Prostate gland (tissue), 2 donors: Measurements from ENCODE around the gene TMEM82. TPM values are rescaled to one million over a fixed set of nuclear protein-coding genes. Genes with fewer than 3 reads are reported as not detected.
"Not testable (repeated sequence)": the region's sequence is repeated elsewhere in the genome, so short reads cannot be mapped to it uniquely, and the experiment has no call there.

Experiments used
- DNase-seq: peaks from one replicate; pipeline ENCODE4 v3.0.0-alpha.2; 2019; ENCODE audit warnings: low spot score
- H3K27ac ChIP-seq, 2 donors: fragments of 200-600 bp; sonication (generic); 2 replicates each; pipeline ENCODE4 v1.5.1; 2017 to 2019
- H3K27me3 ChIP-seq: fragments of 200-600 bp; sonication (generic); replicated peaks from 2 replicates; pipeline ENCODE4 v1.5.1; 2019; ENCODE audit not compliant: insufficient read depth
- H3K36me3 ChIP-seq, 2 donors: fragments of 200-600 bp; sonication (generic); 1 replicate in 1 of 2; 2 replicates in 1 of 2; pipeline versions ENCODE4 v1.5.1 to v1.8.1; 2017 to 2019
- H3K4me1 ChIP-seq: fragments of 200-600 bp; sonication (generic); replicated peaks from 2 replicates; pipeline ENCODE4 v1.5.1; 2019
- H3K4me3 ChIP-seq, 2 donors: fragments of 200-600 bp; sonication (generic); 2 replicates each; pipeline ENCODE4 v1.5.1; 2017 to 2019
- H3K9me3 ChIP-seq: fragments of 200-600 bp; sonication (generic); 2 replicates; pipeline ENCODE4 v1.5.1; 2017
- POLR2A ChIP-seq: fragments of 450-650 bp; IDR thresholded peaks from one replicate; pipeline ENCODE4 v1.6.1; 2016; ENCODE audit warnings: antibody characterized with exemption, mild to moderate bottlenecking
- POLR2AphosphoS5 ChIP-seq: sonication (generic); formaldehyde crosslinking; IDR thresholded peaks from one replicate; pipeline ENCODE4 v1.6.1; 2017; ENCODE audit warnings: antibody characterized with exemption
- WGBS: methylation state at CpG from one replicate; pipeline ENCODE4 v1.1.5; 2018; 5-methylcytosine and 5-hydroxymethylcytosine counted together
- intact Hi-C: fragments of 100-400 bp; cut with DNase I; formaldehyde crosslinking; loops from one replicate; pipeline ENCODE4 v1.14.2; 2022
- total RNA-seq, 2 donors: library from RNA; depleted of rRNA; stranded (reverse); fragments of >200 nt; gene quantifications; one replicate each; pipeline ENCODE4 v1.1.0, GENCODE V29; 2016
- TF ChIP-seq, protein P1 (sequence below), 4 experiments: fragments of 200-600 bp in 2 of 4; fragments of 450-650 bp in 2 of 4; sonication (generic) in 2 of 4; IDR thresholded peaks; 1 replicate in 3 of 4; 2 replicates in 1 of 4; pipeline ENCODE4 v1.5.1; 2016 to 2019; ENCODE audit warnings: antibody characterized with exemption in 4 of 4, mild to moderate bottlenecking in 2 of 4, moderate library complexity in 2 of 4

The TMEM82 gene
- not detected for total RNA-seq

DNA sequence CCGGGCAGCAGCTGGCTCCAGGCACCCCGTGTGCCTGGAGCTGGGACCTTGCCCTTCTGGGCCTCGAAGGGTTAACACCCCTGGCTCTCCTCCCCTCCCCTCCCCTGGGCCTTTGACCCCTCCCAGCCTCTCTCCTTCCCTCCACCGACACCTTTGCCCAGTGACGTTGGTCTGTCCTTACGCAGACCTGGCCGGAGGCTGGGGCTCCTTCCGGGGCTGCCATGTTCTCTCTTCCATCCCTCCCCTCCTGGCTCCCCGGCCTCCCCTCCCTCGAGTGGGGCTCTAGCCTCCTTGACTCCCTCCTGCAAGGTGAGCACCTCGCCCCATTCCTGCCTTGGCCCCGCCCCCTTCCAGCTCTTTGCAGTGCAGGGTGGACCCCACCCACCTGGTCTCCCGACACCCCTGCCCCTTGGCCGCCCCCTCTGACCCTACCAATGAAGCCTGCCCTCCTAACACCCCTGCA lies at the start of gene TMEM82:
Gene TMEM82, plus strand, starts transcription at position 161 of the 463 bp plus-strand sequence. Its CDS starts 61 bp downstream, at position 222.
- H3K36me3 ChIP-seq = no peaks in the 10 kb centered on the region
- H3K4me1 ChIP-seq = no peaks in the 10 kb centered on the region
- H3K4me3 ChIP-seq = no peak within 1 kb of the TSS
- 43% methylated on average over 14 of the region's 14 CpGs for WGBS
- H3K27ac ChIP-seq = no peak within 1 kb of the TSS
- intact Hi-C loops = loop anchor here (5.0 kb wide), 1 partner anchor 145 kb away; no protein-coding TSS in a partner anchor
- no peaks in the 10 kb centered on the region for H3K9me3 ChIP-seq
- no peaks in the 10 kb centered on the region for H3K27me3 ChIP-seq
- DNase-seq = no peak
- TF ChIP-seq POLR2A = no peak
- TF ChIP-seq, protein P1, sequence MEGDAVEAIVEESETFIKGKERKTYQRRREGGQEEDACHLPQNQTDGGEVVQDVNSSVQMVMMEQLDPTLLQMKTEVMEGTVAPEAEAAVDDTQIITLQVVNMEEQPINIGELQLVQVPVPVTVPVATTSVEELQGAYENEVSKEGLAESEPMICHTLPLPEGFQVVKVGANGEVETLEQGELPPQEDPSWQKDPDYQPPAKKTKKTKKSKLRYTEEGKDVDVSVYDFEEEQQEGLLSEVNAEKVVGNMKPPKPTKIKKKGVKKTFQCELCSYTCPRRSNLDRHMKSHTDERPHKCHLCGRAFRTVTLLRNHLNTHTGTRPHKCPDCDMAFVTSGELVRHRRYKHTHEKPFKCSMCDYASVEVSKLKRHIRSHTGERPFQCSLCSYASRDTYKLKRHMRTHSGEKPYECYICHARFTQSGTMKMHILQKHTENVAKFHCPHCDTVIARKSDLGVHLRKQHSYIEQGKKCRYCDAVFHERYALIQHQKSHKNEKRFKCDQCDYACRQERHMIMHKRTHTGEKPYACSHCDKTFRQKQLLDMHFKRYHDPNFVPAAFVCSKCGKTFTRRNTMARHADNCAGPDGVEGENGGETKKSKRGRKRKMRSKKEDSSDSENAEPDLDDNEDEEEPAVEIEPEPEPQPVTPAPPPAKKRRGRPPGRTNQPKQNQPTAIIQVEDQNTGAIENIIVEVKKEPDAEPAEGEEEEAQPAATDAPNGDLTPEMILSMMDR (IDR thresholded peaks at IDR 0.05) = no peak
- no peak for TF ChIP-seq POLR2AphosphoS5

DNA sequence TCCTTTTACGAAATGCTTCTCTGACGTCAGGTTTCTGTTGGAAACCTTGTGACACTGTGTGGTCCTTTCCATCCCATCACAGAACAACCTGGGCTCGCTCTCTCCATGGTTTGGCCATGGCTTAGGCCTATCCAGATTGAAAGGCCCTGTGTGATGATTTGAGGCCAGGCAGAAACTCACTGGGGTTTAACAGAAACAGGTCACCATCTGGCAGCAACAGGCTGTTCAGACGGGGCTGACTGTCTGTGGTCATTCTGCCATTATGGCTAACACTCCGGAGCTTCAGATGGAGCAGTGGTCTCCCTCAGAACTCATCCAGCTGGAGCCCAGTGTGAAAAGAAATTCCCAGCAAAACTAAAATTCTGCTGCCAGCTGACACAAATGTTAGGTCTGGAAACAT lies 48.9 kb upstream of the TMEM82 start:
- Histone ChIP-seq H3K27ac (no peak overlapping the region), H3K4me1 (no peaks in the 10 kb centered on the region), H3K4me3 (no peak overlapping the region), H3K9me3 (no peaks in the 10 kb centered on the region), H3K36me3 (no peaks in the 10 kb centered on the region), H3K27me3 (no peaks in the 10 kb centered on the region)
- WGBS = 91% methylated on average over 5 of the region's 5 CpGs
- TF ChIP-seq, protein P1 (IDR thresholded peaks at IDR 0.05) = no peak
- no peak for TF ChIP-seq POLR2AphosphoS5
- TF ChIP-seq POLR2A = no peak
- intact Hi-C loops = no loop called here
- no peak for DNase-seq

DNA sequence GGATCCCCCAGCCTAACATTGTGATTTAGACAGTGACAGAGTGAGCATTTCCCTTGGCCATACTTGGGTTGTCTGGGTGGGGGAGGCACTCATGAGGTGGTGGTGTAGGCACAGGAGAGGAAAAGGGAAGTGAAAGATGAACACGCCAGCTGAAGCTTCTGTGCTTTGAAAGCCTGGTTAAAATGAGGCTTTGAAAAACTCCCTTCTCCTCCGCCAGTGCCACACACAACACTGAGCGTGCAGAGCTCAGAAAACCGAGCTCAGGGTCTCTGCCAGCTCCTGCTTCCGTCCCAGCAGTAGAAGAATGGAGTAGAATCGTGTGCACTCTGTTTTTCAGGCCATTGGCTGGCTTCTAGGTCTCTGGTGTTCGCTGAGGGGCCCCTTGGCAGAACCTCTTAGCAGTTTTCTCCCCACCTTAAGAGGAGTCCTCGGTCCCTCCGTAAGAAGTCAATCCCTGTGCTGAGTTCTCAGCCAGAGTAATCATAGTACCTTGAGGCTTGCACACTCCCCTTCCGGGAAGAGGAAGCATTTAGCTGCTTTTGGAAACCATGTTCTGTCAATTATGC lies 45.3 kb upstream of the TMEM82 start:
- H3K4me1 ChIP-seq = no peaks in the 10 kb centered on the region
- H3K36me3 ChIP-seq = no peaks in the 10 kb centered on the region
- no peaks in the 10 kb centered on the region for H3K27me3 ChIP-seq
- no peak for DNase-seq
- whole genome bisulfite sequencing = 65% methylated on average over 10 of the region's 10 CpGs
- no peak overlapping the region for H3K4me3 ChIP-seq
- TF ChIP-seq POLR2AphosphoS5 (no peak), POLR2A (no peak)
- TF ChIP-seq, protein P1 (IDR thresholded peaks at IDR 0.05) = no peak
- H3K27ac ChIP-seq = no peak overlapping the region
- intact Hi-C loops = no loop called here
- H3K9me3 ChIP-seq = no peaks in the 10 kb centered on the region

DNA sequence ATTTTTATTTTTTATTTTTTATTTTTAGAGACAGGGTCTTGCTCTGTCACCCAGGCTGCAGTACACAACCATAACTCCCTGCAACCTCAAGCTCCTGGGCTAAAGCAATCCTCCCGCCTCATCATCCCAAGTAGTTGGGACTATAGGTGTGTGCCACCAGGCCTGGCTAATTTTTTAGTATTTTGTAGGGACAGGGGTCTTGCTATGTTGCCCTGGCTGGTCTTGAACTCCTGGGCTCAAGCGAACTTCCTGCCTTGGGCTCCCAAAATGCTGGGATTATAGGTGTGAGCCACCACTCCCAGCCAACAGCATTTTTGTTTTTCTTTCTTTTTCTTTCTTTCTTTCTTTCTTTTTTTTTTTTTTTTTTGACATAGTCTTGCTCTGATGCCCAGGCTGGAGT lies 44.1 kb upstream of the TMEM82 start:
- H3K4me3 ChIP-seq = no peak overlapping the region
- TF ChIP-seq, protein P1 (IDR thresholded peaks at IDR 0.05) = no peak
- TF ChIP-seq POLR2AphosphoS5 (no peak), POLR2A (no peak)
- no peaks in the 10 kb centered on the region for H3K4me1 ChIP-seq
- 93% methylated on average over 2 of the region's 2 CpGs for WGBS
- H3K36me3 ChIP-seq = no peaks in the 10 kb centered on the region
- H3K9me3 ChIP-seq = no peaks in the 10 kb centered on the region
- no peak overlapping the region for H3K27ac ChIP-seq
- H3K27me3 ChIP-seq = no peaks in the 10 kb centered on the region
- DNase-seq = no peak
- intact Hi-C loops = no loop called here

DNA sequence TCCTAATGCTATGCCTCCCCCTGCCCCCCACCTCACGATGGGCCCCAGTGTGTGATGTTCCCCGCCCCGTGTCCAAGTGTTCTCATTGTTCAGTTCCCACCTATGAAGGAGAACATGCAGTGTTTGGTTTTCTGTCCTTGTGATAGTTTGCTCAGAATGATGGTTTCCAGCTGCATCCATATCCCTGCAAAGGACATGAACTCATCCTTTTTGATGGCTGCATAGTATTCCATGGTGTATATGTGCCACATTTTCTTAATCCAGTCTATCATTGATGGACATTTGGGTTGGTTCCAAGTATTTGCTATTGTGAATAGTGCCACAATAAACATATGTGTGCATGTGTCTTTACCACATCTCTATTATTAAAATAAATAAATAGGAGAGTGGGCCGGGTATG lies 43.0 kb upstream of the TMEM82 start:
- H3K27ac ChIP-seq, H3K36me3 ChIP-seq, H3K9me3 ChIP-seq, H3K27me3 ChIP-seq, H3K4me1 ChIP-seq, intact Hi-C loops, DNase-seq, H3K4me3 ChIP-seq: not testable (repeated sequence)
- WGBS = 93% methylated on average over 4 of the region's 4 CpGs
